Vagina (tissue), 2 donors: ENCODE data around the gene NEK11.

Source experiments
- CTCF ChIP-seq, 3 experiments: fragments of 450-650 bp in 2 of 3; fragments of 200-600 bp in 1 of 3; sonication (generic) in 1 of 3; IDR thresholded peaks; one replicate each; pipeline ENCODE4 v1.5.1; 2017 to 2019; ENCODE audit warnings: antibody characterized with exemption in 3 of 3, mild to moderate bottlenecking in 2 of 3, moderate library complexity in 2 of 3
- POLR2A ChIP-seq, 2 donors: fragments of 450-650 bp; IDR thresholded peaks; one replicate each; pipeline ENCODE4 v1.6.1; 2017; ENCODE audit warnings: antibody characterized with exemption in 2 of 2, mild to moderate bottlenecking in 2 of 2, moderate library complexity in 2 of 2

- no peak for TF ChIP-seq CTCF (IDR thresholded peaks at IDR 0.05)
- TF ChIP-seq POLR2A (IDR thresholded peaks at IDR 0.05), result no peak
Observed at GRCh38 chr3:131341761-131342160, 315.1 kb downstream of the NEK11 start.
